ENCODE data around the gene MPEG1.

MPEG1 gene
- total RNA-seq: 0.05 to 4.9 reads per million in 2 donors

- DNase-seq: no peak
Measured at GRCh38 chr11:59212744-59213631, at the start of gene MPEG1. MPEG1 (minus strand) TSS chr11:59212927; CDS start chr11:59212865, 62 bp downstream.

GRCh38 chr11:59262177-59262818, 49.6 kb upstream of the MPEG1 start:
- DNase-seq: no peak

- DNase-seq: no peak
Measured at GRCh38 chr11:59261150-59261549, 48.4 kb upstream of the MPEG1 start.

GRCh38 chr11:59259867-59260475, 47.2 kb upstream of the MPEG1 start:
- DNase-seq: no peak

GRCh38 chr11:59259047-59259446, 46.3 kb upstream of the MPEG1 start:
- DNase-seq: no peak

GRCh38 chr11:59255281-59255680, 42.6 kb upstream of the MPEG1 start:
- DNase-seq: no peak

GRCh38 chr11:59254286-59254685, 41.6 kb upstream of the MPEG1 start:
- no peak for DNase-seq

- DNase-seq: no peak
Measured at GRCh38 chr11:59253001-59253400, 40.3 kb upstream of the MPEG1 start.

GRCh38 chr11:59249535-59249934, 36.8 kb upstream of the MPEG1 start:
- no peak for DNase-seq

- no peak for DNase-seq
Measured at GRCh38 chr11:59247531-59248227, 35.0 kb upstream of the MPEG1 start.

- DNase-seq: no peak
Measured at GRCh38 chr11:59243633-59244032, 30.9 kb upstream of the MPEG1 start.

GRCh38 chr11:59240322-59240721, 27.6 kb upstream of the MPEG1 start:
- DNase-seq: no peak

- no peak for DNase-seq
Measured at GRCh38 chr11:59226396-59226795, 13.7 kb upstream of the MPEG1 start.

- DNase-seq: no peak
Measured at GRCh38 chr11:59225017-59225416, 12.3 kb upstream of the MPEG1 start.

- DNase-seq: no peak
Measured at GRCh38 chr11:59224351-59224928, 11.7 kb upstream of the MPEG1 start.

GRCh38 chr11:59223611-59224010, 10.9 kb upstream of the MPEG1 start:
- no peak for DNase-seq

- DNase-seq: no peak
Measured at GRCh38 chr11:59223177-59223576, 10.4 kb upstream of the MPEG1 start.

- DNase-seq: no peak
Measured at GRCh38 chr11:59222464-59223060, 9.8 kb upstream of the MPEG1 start.

GRCh38 chr11:59221441-59221840, 8.7 kb upstream of the MPEG1 start:
- no peak for DNase-seq

- DNase-seq: no peak
Measured at GRCh38 chr11:59219836-59220235, 7.1 kb upstream of the MPEG1 start.

GRCh38 chr11:59218893-59219292, 6.2 kb upstream of the MPEG1 start:
- no peak for DNase-seq

- DNase-seq: no peak
Measured at GRCh38 chr11:59218319-59218718, 5.6 kb upstream of the MPEG1 start.

Data from activated gamma-delta T cell (primary cell).